ENCODE data around the gene PSMB11. TPM values are rescaled to one million over a fixed set of nuclear protein-coding genes. Genes with fewer than 3 reads are reported as not detected.
"Not testable (repeated sequence)": the region's sequence is repeated elsewhere in the genome, so short reads cannot be mapped to it uniquely, and the experiment has no call there.

PSMB11 gene
- total RNA-seq, 3 donors from 2014 or later = not detected

DNA sequence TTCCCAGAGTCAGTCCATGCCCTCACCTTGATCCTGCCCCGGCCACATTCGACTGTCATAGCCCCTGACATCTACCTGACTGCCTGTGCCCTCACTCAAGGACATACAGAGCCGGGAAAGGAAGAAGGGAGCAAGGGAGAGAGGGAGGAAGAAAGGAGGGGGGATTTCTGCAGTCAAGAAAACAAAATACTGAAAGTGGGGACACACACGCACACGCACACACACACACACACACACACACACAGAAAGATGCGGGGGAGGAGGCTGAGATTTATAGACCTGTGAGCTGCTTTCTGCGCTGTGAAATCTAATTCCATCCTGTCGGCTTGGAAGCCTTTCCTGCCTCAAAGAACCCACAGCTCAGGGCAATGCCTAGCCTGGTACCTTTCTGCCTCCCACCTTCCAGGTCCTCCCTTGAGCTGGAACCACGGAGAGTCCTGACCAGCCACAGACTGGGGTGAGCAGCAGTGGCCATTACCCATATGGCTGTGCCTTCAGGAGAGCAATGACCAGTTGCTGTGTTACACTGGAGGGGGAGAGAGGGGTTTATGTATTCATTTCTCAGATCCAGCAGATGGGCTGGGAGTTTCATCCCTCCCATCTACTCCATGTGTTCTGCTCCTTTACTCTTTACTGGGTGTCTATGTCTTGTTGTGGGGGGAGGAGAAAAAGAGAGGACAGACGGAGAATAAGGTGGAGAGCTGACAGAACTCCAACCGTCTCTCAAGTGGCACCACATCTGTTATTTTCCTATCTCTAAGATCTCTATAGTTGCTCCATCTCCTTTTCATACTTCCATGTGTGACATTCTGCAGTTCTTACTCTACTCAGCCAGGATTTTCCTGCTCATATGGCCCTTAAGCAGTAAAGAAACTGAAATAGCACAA, 45.0 kb upstream of the PSMB11 start:
- intact Hi-C loops (cut with DNase I, micrococcal nuclease) = no loop called here
- H3K9me3 ChIP-seq = no peaks in the 10 kb centered on the region
- H3K36me3 ChIP-seq (ENCODE audit: low read depth) = no peaks in the 10 kb centered on the region
- ATAC-seq (no peak), DNase-seq (no peak)
- no peak overlapping the region for H3K4me3 ChIP-seq
- TF ChIP-seq, protein P1, sequence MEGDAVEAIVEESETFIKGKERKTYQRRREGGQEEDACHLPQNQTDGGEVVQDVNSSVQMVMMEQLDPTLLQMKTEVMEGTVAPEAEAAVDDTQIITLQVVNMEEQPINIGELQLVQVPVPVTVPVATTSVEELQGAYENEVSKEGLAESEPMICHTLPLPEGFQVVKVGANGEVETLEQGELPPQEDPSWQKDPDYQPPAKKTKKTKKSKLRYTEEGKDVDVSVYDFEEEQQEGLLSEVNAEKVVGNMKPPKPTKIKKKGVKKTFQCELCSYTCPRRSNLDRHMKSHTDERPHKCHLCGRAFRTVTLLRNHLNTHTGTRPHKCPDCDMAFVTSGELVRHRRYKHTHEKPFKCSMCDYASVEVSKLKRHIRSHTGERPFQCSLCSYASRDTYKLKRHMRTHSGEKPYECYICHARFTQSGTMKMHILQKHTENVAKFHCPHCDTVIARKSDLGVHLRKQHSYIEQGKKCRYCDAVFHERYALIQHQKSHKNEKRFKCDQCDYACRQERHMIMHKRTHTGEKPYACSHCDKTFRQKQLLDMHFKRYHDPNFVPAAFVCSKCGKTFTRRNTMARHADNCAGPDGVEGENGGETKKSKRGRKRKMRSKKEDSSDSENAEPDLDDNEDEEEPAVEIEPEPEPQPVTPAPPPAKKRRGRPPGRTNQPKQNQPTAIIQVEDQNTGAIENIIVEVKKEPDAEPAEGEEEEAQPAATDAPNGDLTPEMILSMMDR (IDR thresholded peaks at IDR 0.05) = no peak
- peaks cover 7% of the 10 kb centered on the region for H3K4me1 ChIP-seq (ENCODE audit: low read depth)

DNA sequence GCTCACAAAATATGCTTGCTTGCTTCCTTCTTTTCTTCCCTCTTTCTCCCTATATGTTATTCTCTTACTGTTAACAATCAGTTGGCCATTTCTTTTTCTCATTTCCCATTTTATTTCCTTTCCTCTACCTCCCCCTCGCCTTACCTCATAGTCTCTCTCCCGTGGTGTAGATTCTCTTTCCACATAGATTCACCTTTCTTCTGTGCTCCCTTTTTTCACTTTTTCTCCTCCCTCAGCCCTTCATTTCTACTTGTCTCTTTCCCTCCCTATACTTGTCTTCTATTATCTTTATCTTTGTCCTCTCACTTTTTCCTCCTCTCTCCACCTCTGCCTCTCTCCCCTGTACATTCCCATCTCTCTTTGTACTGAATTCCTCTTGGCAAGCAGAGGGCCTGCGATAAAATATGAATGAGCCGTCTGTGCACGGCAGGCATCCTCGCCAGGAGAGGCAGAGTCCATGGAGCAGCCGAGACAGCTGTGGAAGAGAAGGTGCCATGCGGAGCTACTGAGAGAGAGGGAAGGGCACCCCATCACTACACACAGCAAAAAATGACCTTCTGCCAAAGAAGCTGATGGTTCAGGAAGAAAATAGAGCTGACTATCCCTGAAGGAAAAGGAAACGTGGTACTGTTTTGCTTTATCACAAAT, 44.2 kb upstream of the PSMB11 start:
- ATAC-seq (peak; percentile 50), DNase-seq (no peak)
- TF ChIP-seq, protein P1 (IDR thresholded peaks at IDR 0.05) = no peak
- Histone ChIP-seq H3K36me3 (ENCODE audit: low read depth) (no peaks in the 10 kb centered on the region), H3K4me3 (no peak overlapping the region), H3K9me3 (no peaks in the 10 kb centered on the region), H3K4me1 (ENCODE audit: low read depth) (peaks cover 7% of the 10 kb centered on the region)
- intact Hi-C loops (cut with DNase I, micrococcal nuclease) = no loop called here

DNA sequence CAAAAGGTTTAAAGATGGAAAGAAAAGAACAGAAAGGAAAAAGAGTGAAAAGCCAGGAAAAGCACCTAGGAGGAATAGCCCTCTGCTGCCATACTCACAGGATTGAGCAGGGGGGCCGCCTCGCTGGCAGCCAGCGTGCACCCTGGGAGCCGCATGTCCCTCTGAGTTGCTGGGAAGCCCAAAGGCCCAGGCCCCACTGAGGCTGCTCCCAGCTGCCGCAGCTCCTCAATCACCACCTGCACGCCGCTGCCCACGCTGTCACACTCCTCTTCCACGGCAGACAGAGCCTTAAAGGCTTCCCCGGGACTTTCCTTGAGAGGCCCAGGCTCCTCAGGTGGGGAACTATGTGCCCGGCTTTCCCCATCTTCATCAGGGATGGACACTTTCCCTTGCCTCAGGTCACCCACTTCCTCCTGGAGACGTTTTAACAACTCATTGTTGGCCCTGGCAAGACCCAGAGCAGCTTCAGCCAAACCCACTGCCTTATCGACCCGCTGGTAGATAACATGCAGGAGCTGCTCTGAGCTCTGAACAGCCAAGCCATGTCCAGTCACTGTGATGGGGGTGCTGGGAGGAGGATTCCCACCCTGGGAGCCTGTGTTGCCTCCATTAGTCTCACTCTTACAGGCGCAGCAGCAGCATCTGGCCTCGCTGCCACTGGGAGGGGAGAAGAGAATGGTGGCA, 43.5 kb upstream of the PSMB11 start:
- DNase-seq = no peak
- no peak for ATAC-seq
- intact Hi-C loops (cut with DNase I, micrococcal nuclease) = no loop called here
- H3K36me3 ChIP-seq (ENCODE audit: low read depth) = no peaks in the 10 kb centered on the region
- H3K9me3 ChIP-seq = no peaks in the 10 kb centered on the region
- peaks cover 7% of the 10 kb centered on the region for H3K4me1 ChIP-seq (ENCODE audit: low read depth)
- TF ChIP-seq, protein P1 (IDR thresholded peaks at IDR 0.05) = no peak
- no peak overlapping the region for H3K4me3 ChIP-seq

DNA sequence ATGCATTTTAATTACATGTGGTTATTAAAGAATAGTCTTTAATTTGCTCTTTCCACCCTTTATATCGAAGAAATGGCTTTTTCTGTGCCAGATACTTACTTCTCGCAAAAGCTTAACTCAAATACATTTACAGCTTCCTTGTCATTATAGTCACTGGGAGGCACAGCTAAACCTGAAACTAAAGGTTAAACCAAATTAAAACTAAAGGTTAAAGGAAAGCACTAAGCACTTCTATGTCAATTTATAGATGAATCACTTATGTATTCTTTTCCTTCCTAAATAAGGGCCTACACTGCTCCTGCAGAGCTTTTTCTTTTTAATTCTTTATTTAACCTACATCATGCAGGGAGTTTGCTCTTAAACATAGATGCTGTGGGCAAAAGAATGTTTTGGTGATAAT, 41.2 kb upstream of the PSMB11 start:
- TF ChIP-seq, protein P1 (IDR thresholded peaks at IDR 0.05) = no peak
- intact Hi-C loops (cut with DNase I, micrococcal nuclease) = no loop called here
- Histone ChIP-seq H3K9me3 (no peaks in the 10 kb centered on the region), H3K36me3 (ENCODE audit: low read depth) (no peaks in the 10 kb centered on the region), H3K4me3 (no peak overlapping the region), H3K4me1 (ENCODE audit: low read depth) (peaks cover 10% of the 10 kb centered on the region)
- no peak for DNase-seq
- peak; percentile 79 for ATAC-seq

- TF ChIP-seq, protein P1 (IDR thresholded peaks at IDR 0.05) = no peak
- Histone ChIP-seq H3K4me1 (ENCODE audit: low read depth) (peaks cover 14% of the 10 kb centered on the region), H3K9me3 (no peaks in the 10 kb centered on the region), H3K4me3 (no peak overlapping the region), H3K36me3 (ENCODE audit: low read depth) (no peaks in the 10 kb centered on the region)
- intact Hi-C loops (cut with DNase I, micrococcal nuclease) = no loop called here
- DNase-seq (no peak), ATAC-seq (no peak)
Measured at GRCh38 chr14:23002592-23002991, 39.4 kb upstream of the PSMB11 start.

- DNase-seq; H3K4me3 ChIP-seq; intact Hi-C loops (cut with DNase I, micrococcal nuclease); H3K9me3 ChIP-seq; H3K36me3 ChIP-seq (ENCODE audit: low read depth); ATAC-seq: not testable (repeated sequence)
- H3K4me1 ChIP-seq (ENCODE audit: low read depth) = peaks cover 14% of the 10 kb centered on the region
Measured at GRCh38 chr14:23004274-23004673, 37.7 kb upstream of the PSMB11 start.
